AG09309 (cell line): ENCODE measurements around the gene CADM4.

Experiments used
- DNase-seq: peaks from one replicate; pipeline ENCODE4 v3.0.0-alpha.2; 2010; ENCODE audit warnings: low read depth
- H3K4me3 ChIP-seq: 2 replicates; pipeline ENCODE4 v1.5.1; 2011; ENCODE audit warnings: mild to moderate bottlenecking, low read depth, low read length, moderate library complexity; ENCODE audit not compliant: control insufficient read depth
- CTCF ChIP-seq: IDR thresholded peaks from 2 replicates; pipeline ENCODE4 v1.5.1; 2011; ENCODE audit warnings: mild to moderate bottlenecking, low read depth, low read length, inconsistent platforms; ENCODE audit not compliant: insufficient read depth, control insufficient read depth; ENCODE audit errors: missing control alignments

Gene CADM4

DNA sequence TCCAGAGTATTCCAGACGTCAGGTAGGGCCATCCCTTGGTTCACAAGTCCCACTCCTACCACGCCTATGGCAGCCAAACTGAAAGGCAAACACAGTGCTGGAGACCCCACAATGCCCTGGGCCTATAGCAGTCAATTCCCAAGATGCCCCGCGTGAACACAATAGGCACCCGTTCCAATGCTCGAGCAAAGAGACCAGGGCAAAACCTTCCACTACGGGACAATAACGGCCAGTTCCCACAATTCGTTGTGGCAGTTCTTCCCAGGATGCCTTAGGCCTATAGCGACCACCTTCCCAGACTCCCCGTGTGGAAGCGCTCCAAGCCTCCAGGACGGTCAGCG is 20.8 kb downstream of the CADM4 start:
- DNase-seq, result no peak
- TF ChIP-seq CTCF, result no peak

DNA sequence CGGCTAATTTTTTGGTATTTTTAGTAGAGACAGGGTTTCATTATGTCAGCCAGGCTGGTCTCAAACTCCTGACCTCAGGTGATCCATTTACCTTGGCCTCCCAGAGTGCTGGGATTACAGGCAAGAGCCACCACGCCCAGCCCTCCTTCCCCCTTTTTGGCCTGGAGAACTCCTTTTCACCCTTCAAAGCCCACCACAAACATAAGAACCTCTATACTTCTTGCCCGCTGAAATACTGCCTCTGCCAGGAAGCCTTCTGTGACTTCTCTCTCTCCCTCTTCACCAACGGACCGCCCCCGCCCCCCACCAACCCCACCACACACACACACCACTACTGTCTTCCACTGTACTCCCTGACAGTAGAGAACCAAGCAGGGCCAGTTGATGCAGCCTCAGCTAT is 22.7 kb downstream of the CADM4 start:
- no peak for TF ChIP-seq CTCF

More for the DNA sequence above, 20.8 kb downstream of the CADM4 start:
- H3K4me3 ChIP-seq, result peak overlapping the region; percentile 93

GRCh38 chr19:43616306-43616705 is 23.3 kb downstream of the CADM4 start:
- DNase-seq, result no peak
- H3K4me3 ChIP-seq, result no peak overlapping the region
- no peak for TF ChIP-seq CTCF

More for the DNA sequence above, 22.7 kb downstream of the CADM4 start:
- H3K4me3 ChIP-seq, result no peak overlapping the region
- DNase-seq, result no peak

- H3K4me3 ChIP-seq, result no peak overlapping the region
- no peak for DNase-seq
- no peak for TF ChIP-seq CTCF
Measured at GRCh38 chr19:43612374-43612773, 27.3 kb downstream of the CADM4 start.

- TF ChIP-seq CTCF, result no peak
- no peak within 1 kb of the TSS for H3K4me3 ChIP-seq
- no peak for DNase-seq
Measured at GRCh38 chr19:43611788-43612187, 27.9 kb downstream of the CADM4 start, which contains the start of gene SRRM5. Gene SRRM5, plus strand, starts transcription at chr19:43612088. Its CDS starts 34 bp downstream, at chr19:43612122.

DNA sequence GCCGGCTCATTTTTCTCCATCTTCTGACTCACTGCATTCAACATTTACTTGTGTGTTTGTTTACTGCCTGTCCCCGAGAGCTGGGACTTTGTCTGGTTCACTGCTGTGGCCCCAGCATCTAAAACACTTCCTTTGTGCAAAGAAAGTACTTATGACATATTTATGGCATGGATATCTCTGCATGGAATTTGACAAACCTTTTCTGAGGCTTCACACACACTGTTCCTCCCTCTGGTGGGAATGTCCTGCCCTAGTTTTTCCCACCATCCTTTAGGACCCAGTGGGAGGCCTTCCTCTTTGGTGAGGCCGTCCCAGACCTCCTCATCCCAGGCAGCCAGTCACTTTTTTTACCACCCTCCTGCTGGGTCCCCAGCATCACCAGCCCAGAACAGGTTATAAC is 29.2 kb downstream of the CADM4 start:
- no peak overlapping the region for H3K4me3 ChIP-seq
- DNase-seq, result no peak
- TF ChIP-seq CTCF, result no peak

DNA sequence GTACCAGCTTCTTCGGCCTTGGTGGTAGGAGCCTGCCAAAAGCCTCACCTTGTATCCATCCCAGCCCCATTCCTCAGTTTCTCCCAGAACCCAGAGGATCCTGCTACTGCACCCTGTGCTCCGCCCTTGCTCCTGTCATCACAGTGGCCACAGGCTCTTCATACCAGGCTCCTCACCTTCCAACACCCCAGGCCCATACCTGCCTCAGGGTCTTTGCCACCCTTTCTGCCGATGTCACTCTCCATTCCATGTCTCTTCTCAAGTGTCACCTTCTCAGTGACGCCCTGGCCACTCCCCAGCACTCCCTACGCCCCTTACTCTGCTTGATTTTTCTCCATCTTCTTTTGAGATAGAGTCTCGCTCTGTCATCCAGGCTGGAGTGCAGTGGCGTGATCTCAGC is 29.8 kb downstream of the CADM4 start:
- no peak for TF ChIP-seq CTCF
- no peak for DNase-seq
- no peak overlapping the region for H3K4me3 ChIP-seq
